IMR-90 (cell line): ENCODE data around the gene LDB2. TPM values are rescaled to one million over a fixed set of nuclear protein-coding genes. Genes with fewer than 3 reads are reported as not detected.

Source experiments
- ATAC-seq: fragments of 200-7000 bp; cut with Tn5 transposase; 2 replicates; pipeline ENCODE4 v1.9.1; 2020; ENCODE audit warnings: low read depth, mild to moderate bottlenecking, moderate library complexity
- BruUV-seq: library from RNA; stranded (reverse); fragments of 400-500 nt; replicated peaks from 2 replicates; lab custom pipeline; 2021; lab: Mats Ljungman, UMichigan
- CTCF ChIA-PET: fragments of 300-600 bp; formaldehyde crosslinking; extraction: SDS; loops from one replicate; lab custom pipeline; 2021; ENCODE audit warnings: antibody characterized with exemption; lab: Yijun Ruan, JAX
- POLR2A ChIA-PET: fragments of 300-600 bp; sonication (Branson Sonifier 250); formaldehyde crosslinking; loops from one replicate; lab custom pipeline; 2022; ENCODE audit warnings: antibody characterized with exemption; ENCODE audit not compliant: unreplicated experiment; lab: Charles Lee
- DNase-seq: peaks from one replicate; pipeline ENCODE4 v3.0.0; 2013
- H2AFZ ChIP-seq: replicated peaks from 2 replicates; pipeline ENCODE3; 2013; ENCODE audit warnings: low read length, mild to moderate bottlenecking; ENCODE audit not compliant: poor library complexity
- H2AK5ac ChIP-seq: 2 replicates; pipeline ENCODE4 v1.6.1; 2013; ENCODE audit warnings: low read depth, low read length, inconsistent platforms
- H2AK9ac ChIP-seq: replicated peaks from 2 replicates; pipeline ENCODE3; 2013; ENCODE audit warnings: mild to moderate bottlenecking, low read depth, low read length, moderate library complexity; ENCODE audit not compliant: poor library complexity
- H2BK120ac ChIP-seq: 2 replicates; pipeline ENCODE4 v1.6.1; 2013; ENCODE audit warnings: low read depth, low read length, inconsistent platforms
- H2BK15ac ChIP-seq: 3 replicates; pipeline ENCODE4 v1.6.1; 2013; ENCODE audit warnings: low read depth, low read length, inconsistent platforms
- H2BK20ac ChIP-seq: 2 replicates; pipeline ENCODE4 v1.6.1; 2013; ENCODE audit warnings: low read depth, mild to moderate bottlenecking, inconsistent platforms, low read length, moderate library complexity
- H2BK5ac ChIP-seq: 2 replicates; pipeline ENCODE4 v1.6.1; 2013; ENCODE audit warnings: mild to moderate bottlenecking, low read depth, low read length, inconsistent platforms; ENCODE audit not compliant: poor library complexity, severe bottlenecking
- H3K14ac ChIP-seq: replicated peaks from 2 replicates; pipeline ENCODE4 v1.6.1; 2013; ENCODE audit warnings: low read depth, low read length, inconsistent platforms
- H3K18ac ChIP-seq: 2 replicates; pipeline ENCODE4 v1.6.1; 2013; ENCODE audit warnings: low read depth, low read length, control low read depth
- H3K23ac ChIP-seq: 2 replicates; pipeline ENCODE4 v1.6.1; 2013; ENCODE audit warnings: low read depth, low read length, inconsistent platforms
- H3K27ac ChIP-seq: 2 replicates; pipeline ENCODE4 v1.5.1; 2013; ENCODE audit warnings: mild to moderate bottlenecking, control low read depth, low read length; ENCODE audit not compliant: insufficient read depth
- H3K27me3 ChIP-seq: 2 replicates; pipeline ENCODE4 v1.6.1; 2013; ENCODE audit warnings: low read length; ENCODE audit not compliant: control insufficient read depth, insufficient read depth
- H3K36me3 ChIP-seq: 2 replicates; pipeline ENCODE4 v1.6.1; 2013; ENCODE audit warnings: low read length, mixed read lengths; ENCODE audit not compliant: control insufficient read depth, insufficient read depth
- H3K4ac ChIP-seq: 2 replicates; pipeline ENCODE4 v1.6.1; 2013; ENCODE audit warnings: low read depth, low read length, inconsistent platforms
- H3K4me1 ChIP-seq: 2 replicates; pipeline ENCODE4 v1.6.1; 2013; ENCODE audit warnings: low read length, mixed read lengths; ENCODE audit not compliant: control insufficient read depth, insufficient read depth
- H3K4me2 ChIP-seq: 2 replicates; pipeline ENCODE4 v1.6.1; 2013; ENCODE audit warnings: low read depth, mild to moderate bottlenecking, control low read depth, low read length, moderate library complexity
- H3K4me3 ChIP-seq: 2 replicates; pipeline ENCODE4 v1.5.1; 2013; ENCODE audit warnings: low read depth, mild to moderate bottlenecking, control low read depth, low read length, moderate library complexity; ENCODE audit not compliant: insufficient read depth
- H3K56ac ChIP-seq: 2 replicates; pipeline ENCODE4 v1.6.1; 2013; ENCODE audit warnings: low read length, inconsistent platforms; ENCODE audit not compliant: insufficient read depth; ENCODE audit errors: extremely low read depth
- H3K79me1 ChIP-seq, 2 experiments: 2 replicates each; pipeline ENCODE4 v1.6.1; 2013; ENCODE audit warnings: low read length in 2 of 2, inconsistent platforms in 1 of 2, low read depth in 1 of 2
- H3K9ac ChIP-seq: 2 replicates; pipeline ENCODE4 v1.6.1; 2013; ENCODE audit warnings: low read depth, low read length, control low read depth
- H3K9me1 ChIP-seq: 2 replicates; pipeline ENCODE4 v1.6.1; 2013; ENCODE audit warnings: low read length, inconsistent platforms; ENCODE audit not compliant: insufficient read depth
- H3K9me3 ChIP-seq: 2 replicates; pipeline ENCODE4 v1.6.1; 2013; ENCODE audit warnings: low read length; ENCODE audit not compliant: control insufficient read depth, insufficient read depth
- H4K20me1 ChIP-seq: 2 replicates; pipeline ENCODE4 v1.6.1; 2013; ENCODE audit warnings: low read length, inconsistent platforms; ENCODE audit not compliant: insufficient read depth
- H4K5ac ChIP-seq: 2 replicates; pipeline ENCODE4 v1.6.1; 2013; ENCODE audit warnings: mild to moderate bottlenecking, low read depth, low read length, control low read depth
- H4K8ac ChIP-seq, 2 experiments: 2 replicates each; pipeline ENCODE4 v1.6.1; 2013; ENCODE audit warnings: low read depth in 2 of 2, low read length in 2 of 2, control low read depth in 1 of 2, inconsistent platforms in 1 of 2
- H4K91ac ChIP-seq: 2 replicates; pipeline ENCODE4 v1.6.1; 2013; ENCODE audit warnings: low read depth, low read length, inconsistent platforms; ENCODE audit not compliant: insufficient read depth
- BHLHE40 ChIP-seq: fragments of 150-350 bp; IDR thresholded peaks from 2 replicates; pipeline ENCODE4 v1.6.1; 2016; ENCODE audit warnings: mild to moderate bottlenecking, low read depth, low read length
- CEBPB ChIP-seq: IDR thresholded peaks from 2 replicates; pipeline ENCODE4 v1.6.1; 2012; ENCODE audit warnings: low read depth, low read length, improper control_type of control experiment
- MAFK ChIP-seq: IDR thresholded peaks from 2 replicates; pipeline ENCODE4 v1.6.1; 2012; ENCODE audit warnings: low read depth, low read length, improper control_type of control experiment
- MAZ ChIP-seq: IDR thresholded peaks from 2 replicates; pipeline ENCODE4 v1.6.1; 2012; ENCODE audit warnings: low read depth, mild to moderate bottlenecking, low read length, improper control_type of control experiment, moderate library complexity, borderline replicate concordance
- MXI1 ChIP-seq: IDR thresholded peaks from 2 replicates; pipeline ENCODE4 v1.6.1; 2012; ENCODE audit warnings: low read depth, mild to moderate bottlenecking, low read length, moderate library complexity, borderline replicate concordance
- RCOR1 ChIP-seq: IDR thresholded peaks from 2 replicates; pipeline ENCODE4 v1.6.1; 2012; ENCODE audit warnings: mild to moderate bottlenecking, low read length, improper control_type of control experiment; ENCODE audit not compliant: insufficient replicate concordance
- WGBS, 2 experiments: methylation state at CpG; one replicate each; pipeline versions ENCODE4 v1.1.5 to v1.1.7; 2013; ENCODE audit warnings: missing lambda C conversion rate in 2 of 2; ENCODE audit not compliant: insufficient read length in 1 of 2; ENCODE audit errors: extremely low coverage in 2 of 2; 5-methylcytosine and 5-hydroxymethylcytosine counted together
- dilution Hi-C: fragments of 300-500 bp; cut with HindIII; formaldehyde crosslinking; loops from one replicate; pipeline ENCODE4 v1.14.3; 2018; ENCODE audit warnings: low sequenced_read_pairs; ENCODE audit not compliant: unreplicated experiment
- in situ Hi-C: fragments of 300-500 bp; cut with MboI; formaldehyde crosslinking; loops from 3 replicates; pipeline ENCODE4 v1.14.3; 2019; ENCODE audit warnings: low sequenced_read_pairs, inconsistent platforms, mixed read lengths
- intact Hi-C: fragments of 100-400 bp; cut with micrococcal nuclease; formaldehyde crosslinking; loops from 2 replicates; pipeline ENCODE4 v1.10.0; 2022
- polyA plus RNA-seq, 3 experiments: library from polyadenylated mRNA; depleted of rRNA; stranded (reverse); fragments of >200 nt; gene quantifications; 2 replicates each; pipeline ENCODE4 v1.2.3, GENCODE V29; 2012; ENCODE audit warnings: low replicate concordance in 1 of 3
- total RNA-seq: library from RNA; depleted of rRNA; stranded (reverse); fragments of >200 nt; gene quantifications from 2 replicates; pipeline ENCODE4 v1.2.3, GENCODE V29; 2012

LDB2 gene
- total and polyA plus RNA-seq, 2 of the 4 experiments (the other 2 are of a cell fraction), result 67.9 to 116 TPM

DNA sequence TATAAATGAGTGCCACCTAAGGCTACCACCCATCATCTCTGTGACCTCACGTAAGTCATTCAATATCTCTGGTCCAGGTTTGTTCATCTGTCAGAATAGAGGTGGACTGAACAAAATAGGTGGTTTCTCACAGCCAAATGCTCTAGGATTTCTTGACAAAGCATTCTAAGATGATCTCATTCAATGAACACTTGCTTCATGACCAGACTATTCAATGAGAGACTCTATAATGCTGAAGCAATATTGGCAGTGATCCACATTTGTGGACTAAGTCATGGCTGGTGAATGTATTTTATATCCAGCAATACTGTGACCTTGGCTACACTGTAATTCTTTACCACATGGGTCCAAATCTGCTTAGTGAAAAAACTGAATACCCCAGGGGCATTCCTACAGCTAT, 37.9 kb downstream of the LDB2 start:
- Histone ChIP-seq H3K27me3 (no peaks in the 10 kb centered on the region), H2AK5ac (peak overlapping the region; percentile 68; the same call in 1 of the 2 replicates), H2BK5ac (peak overlapping the region; percentile 37), H3K4me3 (no peak overlapping the region), H3K9ac (no peak overlapping the region), H3K23ac (no peak overlapping the region), H2BK15ac (peak overlapping the region; percentile 46; the same call in 1 of the 3 replicates), H4K91ac (peak overlapping the region; percentile 43), H3K9me1 (peaks cover 20% of the 10 kb centered on the region), H4K5ac (no peak overlapping the region), H2BK20ac (peak overlapping the region; percentile 93), H4K20me1 (no peaks in the 10 kb centered on the region), H3K79me1 (peaks cover 13 to 42% of the 10 kb centered on the region in 2 experiments), H3K27ac (no peak overlapping the region), H2AFZ (no peak overlapping the region), H2BK120ac (peak overlapping the region; percentile 70), H3K56ac (no peak overlapping the region), H3K4ac (peak overlapping the region; percentile 79), H3K4me1 (peaks cover 10% of the 10 kb centered on the region), H3K4me2 (peak overlapping the region; percentile 46; the same call in 1 of the 2 replicates), H2AK9ac (no peak overlapping the region), H3K36me3 (no peaks in the 10 kb centered on the region), H3K9me3 (no peaks in the 10 kb centered on the region), H3K14ac (no peak overlapping the region), H3K18ac (peak overlapping the region; percentile 83), H4K8ac (peak overlapping the region in 1 of 2 experiments; percentile 60; a peak in 1 of 4 replicates)
- ATAC-seq (peak; percentile 82), DNase-seq (peak; percentile 98)
- intact Hi-C loops, result no loop called here
- no CpG with 5 or more reads among the region's 1 CpG for WGBS, 2 experiments
- dilution Hi-C loops, result no loop called here
- POLR2A ChIA-PET, result no interaction called here
- in situ Hi-C loops, result no loop called here
- BruUV-seq, result no TSS peak
- TF ChIP-seq MAFK (0 out of 2 replicates have a peak, but pooled peaks have one; percentile 21), MXI1 (no peak), BHLHE40 (no peak), CEBPB (peak; percentile 94), RCOR1 (peak; percentile 15), MAZ (no peak)
- CTCF ChIA-PET, result no interaction called here
